Measurements from ENCODE around the gene CSF3R.

DNA sequence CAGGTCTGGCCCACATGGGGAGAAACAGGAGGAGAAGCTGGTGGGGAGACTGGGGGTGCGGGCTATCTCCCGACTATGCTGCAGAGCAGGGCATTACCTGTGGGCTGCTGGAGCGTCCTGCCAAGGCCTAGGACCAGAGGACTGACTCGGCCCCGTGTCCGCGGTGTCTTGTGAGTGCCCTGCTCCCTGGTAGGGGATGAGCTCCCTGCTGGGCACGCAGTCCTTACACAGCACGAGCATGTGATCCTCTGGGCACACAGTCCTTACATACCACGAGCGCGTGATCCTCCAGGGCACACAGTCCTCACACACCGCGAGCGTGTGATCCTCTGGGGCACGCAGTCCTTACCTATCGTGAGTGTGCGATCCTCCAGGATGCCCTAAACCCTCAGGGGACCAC is 31.8 kb upstream of the CSF3R start:
- TF ChIP-seq POLR2A (IDR thresholded peaks at IDR 0.05) = no peak
- TF ChIP-seq, protein P1, sequence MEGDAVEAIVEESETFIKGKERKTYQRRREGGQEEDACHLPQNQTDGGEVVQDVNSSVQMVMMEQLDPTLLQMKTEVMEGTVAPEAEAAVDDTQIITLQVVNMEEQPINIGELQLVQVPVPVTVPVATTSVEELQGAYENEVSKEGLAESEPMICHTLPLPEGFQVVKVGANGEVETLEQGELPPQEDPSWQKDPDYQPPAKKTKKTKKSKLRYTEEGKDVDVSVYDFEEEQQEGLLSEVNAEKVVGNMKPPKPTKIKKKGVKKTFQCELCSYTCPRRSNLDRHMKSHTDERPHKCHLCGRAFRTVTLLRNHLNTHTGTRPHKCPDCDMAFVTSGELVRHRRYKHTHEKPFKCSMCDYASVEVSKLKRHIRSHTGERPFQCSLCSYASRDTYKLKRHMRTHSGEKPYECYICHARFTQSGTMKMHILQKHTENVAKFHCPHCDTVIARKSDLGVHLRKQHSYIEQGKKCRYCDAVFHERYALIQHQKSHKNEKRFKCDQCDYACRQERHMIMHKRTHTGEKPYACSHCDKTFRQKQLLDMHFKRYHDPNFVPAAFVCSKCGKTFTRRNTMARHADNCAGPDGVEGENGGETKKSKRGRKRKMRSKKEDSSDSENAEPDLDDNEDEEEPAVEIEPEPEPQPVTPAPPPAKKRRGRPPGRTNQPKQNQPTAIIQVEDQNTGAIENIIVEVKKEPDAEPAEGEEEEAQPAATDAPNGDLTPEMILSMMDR (IDR thresholded peaks at IDR 0.05) = no peak

Measured in adrenal gland (tissue), 5 donors.